Right ventricle myocardium inferior (tissue), 1 donor: ENCODE data around the gene TRPV5. TPM values are rescaled to one million over a fixed set of nuclear protein-coding genes. Genes with fewer than 3 reads are reported as not detected.

Experiments
- ATAC-seq: fragments of 200-7000 bp; cut with Tn5 transposase; one replicate; pipeline ENCODE4 v1.9.1; 2020; ENCODE audit warnings: mild to moderate bottlenecking, moderate library complexity
- DNase-seq: peaks from one replicate; pipeline ENCODE4 v3.0.0; 2021; ENCODE audit errors: missing footprints
- intact Hi-C: fragments of 100-400 bp; cut with DNase I; formaldehyde crosslinking; loops from one replicate; pipeline ENCODE4 v1.11.0; 2022
- total RNA-seq: library from RNA; stranded (reverse); fragmentation: NEBNext Ultra II Directional; extraction: Animal tissue kit (Norgen Biotek cat#: 25700); gene quantifications from one replicate; pipeline ENCODE4 v1.2.1, GENCODE V29; 2021
- donor health status: DM: no; HTN: yes; CAD: no; lungs with severe emphysema.

TRPV5 gene
- total RNA-seq, 1 donor from 2014 or later = not detected

DNA sequence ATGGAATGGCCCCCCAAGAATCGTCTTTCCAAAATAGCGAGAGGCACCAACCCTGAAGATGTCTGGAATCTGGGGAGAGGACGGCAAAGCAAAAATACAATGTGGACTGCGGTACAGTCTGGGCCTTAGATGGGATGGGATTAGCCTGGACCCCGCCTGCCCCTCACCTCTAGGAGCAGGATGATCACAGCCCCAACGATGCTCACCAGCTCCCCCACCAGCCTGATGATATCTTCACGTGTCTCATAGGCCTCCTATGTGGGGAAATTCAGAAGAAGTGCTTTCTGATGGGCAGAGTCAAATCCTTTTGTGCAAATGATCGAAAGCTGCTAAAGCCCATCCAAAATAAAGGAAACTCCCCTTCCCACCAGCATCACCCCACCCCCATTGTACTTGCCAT, 18.2 kb downstream of the TRPV5 start:
- intact Hi-C loops = no loop called here
- no peak for ATAC-seq
- no peak for DNase-seq

DNA sequence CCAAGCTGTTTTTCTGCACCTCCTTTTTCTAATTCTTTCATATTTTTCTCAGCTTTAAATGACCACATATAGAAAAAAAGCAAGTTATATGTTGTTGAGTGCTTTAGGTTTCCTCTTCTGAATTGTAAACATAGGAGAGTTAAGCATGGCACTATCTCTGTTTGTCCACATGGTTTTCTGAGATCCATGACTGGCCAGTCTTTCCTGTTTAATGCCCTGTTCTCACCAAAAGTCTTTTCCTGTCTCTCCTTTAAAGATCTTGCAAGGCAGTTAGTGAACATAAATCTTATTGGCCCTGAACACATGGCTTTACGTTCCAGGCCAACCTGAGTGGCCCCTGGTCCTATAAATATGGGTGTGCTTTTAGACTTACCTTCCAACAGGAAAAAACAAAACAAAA, 19.4 kb downstream of the TRPV5 start:
- no peak for DNase-seq
- ATAC-seq = no peak
- intact Hi-C loops = no loop called here

DNA sequence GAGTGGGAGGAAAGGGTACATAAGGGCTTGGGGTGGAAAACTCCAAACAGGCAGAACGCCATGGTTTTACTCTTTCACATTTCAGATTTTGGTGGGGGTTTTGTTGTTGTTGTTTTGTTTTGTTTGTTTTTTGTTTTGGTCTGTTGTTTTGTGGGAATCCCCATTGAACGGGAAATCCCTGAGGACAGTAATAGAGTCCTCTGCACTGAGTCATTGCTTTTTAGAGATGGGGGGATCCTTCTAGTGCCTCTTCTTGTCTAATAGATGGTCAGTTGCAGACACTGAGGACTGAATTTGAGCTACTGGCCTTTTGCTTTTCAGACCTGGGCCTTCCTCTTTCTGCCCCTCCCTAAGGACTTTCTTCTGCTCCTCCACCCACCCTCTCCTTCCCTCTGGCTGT, 20.0 kb downstream of the TRPV5 start:
- no peak for ATAC-seq
- intact Hi-C loops = no loop called here
- no peak for DNase-seq

DNA sequence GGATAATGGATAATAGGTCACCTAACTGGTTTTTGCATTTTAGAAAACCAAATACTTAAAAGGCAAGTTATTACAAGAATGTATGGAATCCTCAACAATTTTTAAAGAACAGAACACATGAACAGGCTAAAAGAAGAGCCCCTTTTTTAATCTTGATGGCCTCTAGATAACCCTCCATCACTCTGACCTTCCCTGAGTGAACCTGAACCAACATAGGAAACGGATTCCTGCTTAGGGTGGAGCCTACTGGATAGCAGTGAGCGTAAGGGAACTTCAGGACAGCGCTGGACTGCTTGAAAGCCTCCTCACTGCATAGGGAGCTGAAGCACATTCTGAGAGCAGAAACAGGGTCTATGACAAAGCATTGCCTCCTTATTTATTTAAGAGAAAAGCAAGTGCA, 20.5 kb downstream of the TRPV5 start:
- intact Hi-C loops = no loop called here
- DNase-seq = no peak
- no peak for ATAC-seq

DNA sequence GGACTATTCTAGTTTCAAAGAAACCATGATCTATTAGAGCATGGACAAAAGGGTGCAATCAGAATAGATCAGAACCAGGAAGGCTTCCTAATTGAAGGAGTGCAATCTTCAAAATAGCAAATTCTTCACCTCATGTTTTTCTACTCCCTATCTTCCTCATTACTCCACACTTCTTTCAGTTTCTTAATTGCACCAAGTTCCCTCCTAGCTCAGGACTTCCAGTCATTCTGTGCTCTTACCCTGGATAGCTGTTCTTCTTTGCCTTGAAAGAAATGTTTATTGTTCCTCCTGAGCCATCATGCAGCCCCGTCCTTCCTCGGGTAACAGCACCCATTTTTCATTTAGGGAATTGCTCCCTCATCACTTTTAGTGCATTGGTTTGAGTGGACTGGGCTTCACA, 23.1 kb downstream of the TRPV5 start:
- intact Hi-C loops = no loop called here
- ATAC-seq = no peak
- DNase-seq = no peak

DNA sequence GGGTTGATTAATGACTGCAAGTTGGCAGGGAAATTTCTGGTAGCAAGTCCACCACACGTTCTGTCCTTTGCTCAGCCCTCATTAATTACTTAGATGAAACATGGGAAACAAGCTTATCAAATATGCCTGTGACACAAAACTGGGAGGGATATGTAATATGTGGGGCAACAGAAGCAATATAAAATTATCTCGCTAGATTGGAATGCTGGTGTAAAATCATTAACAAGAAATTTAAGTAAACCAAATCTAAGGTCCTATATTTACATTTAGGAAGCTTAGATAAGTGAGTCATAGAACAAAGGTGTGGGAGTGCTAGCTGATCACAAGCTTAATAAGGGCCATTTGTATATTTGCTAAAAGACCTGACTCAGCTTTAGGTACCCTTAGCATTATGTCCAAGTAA, 23.5 kb downstream of the TRPV5 start:
- intact Hi-C loops = no loop called here
- ATAC-seq (no peak), DNase-seq (no peak)

DNA sequence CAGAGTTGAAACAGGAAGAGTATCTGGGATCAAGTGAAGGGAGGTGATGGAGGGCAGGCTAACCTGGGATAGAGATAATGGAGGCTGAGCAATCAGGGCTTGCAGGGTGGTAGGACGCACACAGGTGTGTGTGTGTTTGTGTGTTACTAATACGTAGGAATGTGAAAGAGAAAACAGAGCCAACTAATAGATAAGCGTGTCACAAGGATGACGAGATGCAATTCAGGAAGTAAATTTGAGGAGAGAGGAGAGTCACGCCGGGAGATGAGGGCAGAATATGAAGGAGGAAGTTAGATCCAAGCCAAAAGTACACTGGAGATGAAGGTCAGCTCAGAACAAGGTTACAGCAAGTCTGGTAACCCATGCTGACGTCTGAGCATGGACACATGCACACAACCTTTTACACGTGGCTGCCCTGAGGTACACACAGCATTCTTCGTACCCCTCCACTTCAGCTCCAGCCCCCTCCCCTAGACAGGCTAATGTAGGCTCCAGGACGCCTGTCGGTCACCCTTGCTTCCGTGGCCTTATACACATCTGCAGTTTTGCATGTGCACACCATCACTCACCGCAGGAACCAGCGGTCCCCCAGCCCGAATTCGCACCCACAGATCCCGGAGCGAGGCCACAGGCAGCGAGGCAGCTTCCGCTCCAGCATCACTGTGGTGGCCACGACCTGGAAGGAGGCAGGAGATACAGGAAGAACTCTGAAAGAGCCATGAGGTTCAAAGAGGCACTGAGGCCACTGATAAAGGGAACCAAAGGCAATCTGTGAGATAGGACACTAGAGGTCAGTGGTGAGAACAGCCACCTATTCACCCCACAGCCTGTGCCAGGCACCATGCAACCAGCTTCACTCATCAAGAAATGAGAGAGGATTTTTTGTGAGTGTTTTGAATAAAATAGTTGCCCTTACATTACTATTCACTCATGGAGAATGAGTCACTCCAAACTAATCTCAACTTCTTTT, 24.3 kb downstream of the TRPV5 start:
- intact Hi-C loops = no loop called here
- peak; percentile 39 for ATAC-seq

DNA sequence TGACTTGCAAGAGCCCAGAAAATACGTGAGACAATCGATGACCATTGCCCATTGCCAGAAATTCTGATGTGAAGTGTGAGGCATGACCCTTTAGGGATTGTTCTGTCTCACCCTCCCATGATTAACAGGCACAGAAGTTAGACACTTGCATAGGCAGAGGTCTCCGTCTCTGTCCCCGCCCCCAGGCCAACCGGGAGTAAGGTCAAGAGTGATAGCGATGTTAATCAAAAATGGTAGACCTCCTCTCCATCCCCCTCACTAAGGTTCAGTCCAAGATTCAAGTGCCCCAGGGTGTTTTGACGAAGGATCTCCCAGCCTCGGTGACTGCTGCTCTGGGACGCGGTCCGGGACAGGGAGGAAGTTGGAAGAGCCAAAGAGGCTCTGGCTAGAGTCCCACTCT, 25.3 kb downstream of the TRPV5 start:
- intact Hi-C loops = no loop called here
- no peak for DNase-seq
- ATAC-seq = no peak

More for the DNA sequence above, 24.3 kb downstream of the TRPV5 start:
- no peak for DNase-seq

DNA sequence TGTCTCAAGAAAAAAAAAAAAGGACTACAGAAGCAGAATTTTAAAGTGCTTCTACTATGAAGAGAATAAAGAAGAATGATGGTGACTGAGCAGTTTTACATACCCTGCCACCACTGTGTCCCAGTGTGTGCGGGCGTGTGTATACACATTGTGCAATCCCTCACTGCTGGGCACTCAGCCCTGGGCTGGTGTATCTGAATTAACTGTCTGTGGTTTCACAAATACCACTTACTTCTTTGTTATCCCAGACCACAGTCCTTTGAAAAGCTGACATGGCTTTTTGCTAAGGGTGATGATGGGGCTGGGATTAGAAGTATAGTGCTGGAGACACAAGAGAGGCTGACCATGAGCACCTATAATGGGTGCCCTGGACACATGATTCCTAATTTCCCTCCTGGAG, 26.9 kb downstream of the TRPV5 start:
- ATAC-seq = no peak
- no peak for DNase-seq
- intact Hi-C loops = no loop called here

DNA sequence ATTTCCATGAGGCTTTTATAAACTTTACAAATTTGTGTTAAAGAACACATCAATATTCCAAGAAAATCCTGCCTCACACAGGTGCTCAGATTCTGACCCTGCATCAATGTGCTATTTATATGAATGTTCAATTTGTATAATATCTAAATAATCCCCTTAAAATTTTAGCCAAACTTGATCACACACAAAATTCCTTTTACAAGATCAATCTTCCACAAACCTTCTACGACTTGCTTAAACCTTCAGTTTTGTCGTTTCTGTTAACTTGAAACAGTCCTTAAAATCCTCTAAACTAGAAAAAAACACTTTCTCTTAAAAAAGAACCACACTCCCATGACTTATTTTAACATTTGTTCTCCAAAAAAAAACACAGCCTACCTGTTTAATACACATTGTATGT, 27.8 kb downstream of the TRPV5 start:
- no peak for DNase-seq

DNA sequence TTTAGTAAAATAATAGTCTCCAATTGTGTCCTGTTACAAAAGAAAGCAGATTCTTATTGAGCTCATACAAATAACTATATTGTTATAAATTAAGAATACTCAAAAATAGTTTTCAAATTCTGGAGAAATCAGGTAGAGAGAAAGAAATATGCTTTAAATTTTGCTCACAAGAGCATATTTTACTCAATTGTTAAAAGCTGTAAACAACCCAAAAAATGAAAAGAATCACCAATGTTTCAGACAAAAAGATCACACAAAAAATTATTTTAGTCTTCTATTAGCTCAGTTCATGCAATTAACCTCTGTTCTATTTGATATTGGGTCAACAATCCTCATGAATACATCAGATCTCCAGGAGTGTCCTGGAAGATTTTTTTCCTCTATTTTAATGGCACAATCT, 29.4 kb downstream of the TRPV5 start:
- ATAC-seq (no peak), DNase-seq (no peak)
- intact Hi-C loops = no loop called here

More for the DNA sequence above, 27.8 kb downstream of the TRPV5 start:
- intact Hi-C loops = no loop called here
- ATAC-seq = no peak

DNA sequence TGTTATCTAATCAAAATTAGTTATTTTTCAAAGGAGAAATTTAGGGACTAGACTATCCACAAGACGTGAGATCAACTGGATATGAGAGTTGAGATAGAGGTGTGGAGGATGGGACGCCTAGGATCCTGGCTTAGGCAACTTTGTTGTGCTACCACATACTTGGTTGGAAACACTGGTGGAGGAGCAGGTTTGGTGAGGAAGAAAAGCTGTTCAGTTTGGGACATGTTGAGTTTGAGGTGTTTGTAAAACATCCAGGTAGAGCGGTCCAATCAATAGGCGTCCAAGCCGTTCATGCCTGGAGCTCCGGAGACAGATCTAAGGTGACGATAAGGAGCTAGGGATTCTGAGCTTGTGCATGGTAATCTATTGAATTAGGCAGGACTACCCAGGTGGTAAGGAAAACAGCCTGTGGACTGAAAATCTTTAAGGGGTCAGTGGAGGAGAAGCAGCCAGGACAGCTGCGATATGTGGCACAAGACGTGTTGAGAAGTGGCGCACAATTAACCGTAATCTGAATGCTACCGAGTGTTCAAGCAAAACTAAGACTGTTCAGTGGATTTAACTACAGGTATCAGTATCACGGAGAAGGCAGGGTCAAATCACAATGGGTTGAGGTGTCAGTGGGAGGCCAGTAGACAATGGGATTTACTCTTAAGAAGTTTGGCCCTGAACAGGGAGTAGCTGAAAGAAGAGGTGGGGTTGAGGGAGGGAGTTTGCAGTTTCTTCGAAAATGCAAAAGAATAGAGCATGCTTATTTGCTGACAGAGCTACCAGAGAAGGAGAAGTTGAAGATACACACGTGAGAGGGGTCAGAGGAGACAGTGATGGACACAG, 31.9 kb downstream of the TRPV5 start:
- intact Hi-C loops = no loop called here
- DNase-seq = no peak
- no peak for ATAC-seq

DNA sequence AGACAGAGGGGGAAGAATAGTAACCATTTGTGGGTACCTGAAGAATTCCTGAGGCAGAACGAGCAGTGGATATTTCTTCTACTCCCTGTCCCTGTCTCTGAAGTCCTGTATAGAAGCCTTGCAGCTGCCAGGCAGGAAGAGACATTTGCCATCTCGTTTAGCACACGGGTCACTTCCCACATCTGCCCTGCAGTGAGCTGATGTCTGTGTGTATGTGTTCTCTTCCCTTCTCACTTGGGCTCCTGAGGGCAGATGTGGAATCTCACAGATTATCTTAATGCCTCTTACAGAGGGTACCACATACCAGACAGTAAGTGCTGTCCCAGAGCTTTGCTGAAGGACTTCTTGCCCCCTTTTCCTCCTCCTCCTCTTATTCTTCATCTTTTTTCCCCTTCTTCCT, 33.9 kb downstream of the TRPV5 start:
- no peak for DNase-seq
- intact Hi-C loops = no loop called here
- ATAC-seq = no peak

DNA sequence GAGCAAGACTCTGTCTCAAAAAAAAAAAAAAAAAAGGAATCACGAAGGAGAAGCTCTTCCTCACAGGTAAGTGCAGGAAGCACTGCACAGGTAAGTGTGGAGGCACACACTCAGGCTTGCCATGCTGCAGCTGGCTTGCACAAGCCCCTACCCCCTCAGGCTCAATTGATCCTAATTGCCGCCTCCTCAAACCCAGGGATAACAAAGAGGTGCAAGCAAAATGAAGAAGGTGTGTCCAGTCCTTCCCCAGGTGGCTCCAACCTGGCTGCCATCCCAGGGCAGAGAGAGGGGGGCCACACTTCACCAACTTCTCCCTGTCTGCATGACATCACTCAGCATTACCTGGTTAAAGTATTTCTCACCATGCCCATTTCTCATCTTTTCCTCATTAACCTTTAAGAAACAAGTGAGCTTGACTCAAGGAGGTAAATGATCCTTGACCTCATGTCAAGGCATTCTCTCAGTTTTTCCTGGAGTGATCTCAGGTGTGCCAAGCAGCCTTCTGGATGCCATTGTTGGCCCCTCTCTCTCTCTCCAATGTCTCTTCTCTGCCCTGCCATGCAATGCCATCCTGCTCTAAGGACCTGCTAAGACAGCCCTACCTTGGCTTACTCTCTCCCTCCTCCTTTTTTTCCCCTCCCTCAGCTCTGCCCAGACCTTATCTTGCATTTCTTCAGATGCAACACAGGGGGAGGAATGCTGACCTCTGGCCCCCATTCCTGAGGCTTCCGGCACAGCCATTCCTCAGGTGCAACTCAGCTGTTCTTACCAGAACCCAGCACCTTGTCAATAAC, 35.0 kb downstream of the TRPV5 start:
- DNase-seq = no peak
- intact Hi-C loops = no loop called here
- ATAC-seq = no peak

DNA sequence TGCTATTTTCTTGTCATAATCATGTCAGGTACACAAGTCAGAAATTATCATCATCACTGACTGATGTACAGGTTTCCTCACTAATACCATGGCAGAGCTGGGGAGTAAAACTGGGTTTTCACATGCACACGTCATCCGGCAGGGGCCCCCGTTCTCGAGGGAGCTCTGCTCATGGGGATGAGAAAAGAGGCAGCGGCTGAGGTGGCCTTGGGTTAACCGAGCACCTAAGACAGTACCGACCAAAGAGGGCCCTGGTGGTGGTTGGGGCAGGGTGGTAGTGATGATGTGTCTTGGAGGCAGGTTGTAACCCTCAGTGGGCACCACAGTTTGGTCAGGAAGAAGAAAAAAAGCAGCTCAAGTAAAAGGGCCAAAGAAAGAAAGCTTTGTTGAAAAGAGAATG, 35.9 kb downstream of the TRPV5 start:
- ATAC-seq = no peak
- intact Hi-C loops = no loop called here
- no peak for DNase-seq

DNA sequence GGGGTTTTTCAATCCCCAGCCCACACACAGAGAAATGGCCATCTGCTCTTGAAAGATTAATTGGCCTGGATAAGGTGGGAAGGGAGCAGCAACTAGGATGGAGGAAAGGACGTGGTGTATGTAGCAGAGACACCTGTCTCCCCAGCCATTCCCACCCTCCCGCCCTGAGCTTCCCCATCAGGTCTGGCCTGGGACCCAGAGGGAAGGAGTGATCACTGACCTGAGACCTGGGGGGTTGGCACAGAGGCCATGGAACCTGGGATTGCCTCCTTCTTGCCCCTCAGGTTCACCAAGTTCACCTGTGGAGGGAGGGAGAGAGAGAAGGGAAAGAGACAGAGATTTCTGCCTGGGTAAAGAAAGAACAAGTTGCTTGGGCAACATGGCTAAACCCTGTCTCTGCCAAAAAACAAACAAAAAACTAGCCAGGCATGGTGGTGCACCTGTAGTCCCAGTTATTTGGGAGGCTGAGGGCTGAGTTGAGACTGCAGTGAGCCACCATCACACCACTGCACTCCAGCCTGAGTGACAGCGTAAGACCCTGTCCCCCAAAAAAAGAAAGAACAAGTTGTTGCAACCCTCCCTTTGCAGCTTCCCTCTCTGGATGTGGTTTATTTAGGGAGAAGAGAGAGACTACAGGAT, 36.7 kb downstream of the TRPV5 start:
- ATAC-seq = no peak
- intact Hi-C loops = no loop called here
- no peak for DNase-seq

DNA sequence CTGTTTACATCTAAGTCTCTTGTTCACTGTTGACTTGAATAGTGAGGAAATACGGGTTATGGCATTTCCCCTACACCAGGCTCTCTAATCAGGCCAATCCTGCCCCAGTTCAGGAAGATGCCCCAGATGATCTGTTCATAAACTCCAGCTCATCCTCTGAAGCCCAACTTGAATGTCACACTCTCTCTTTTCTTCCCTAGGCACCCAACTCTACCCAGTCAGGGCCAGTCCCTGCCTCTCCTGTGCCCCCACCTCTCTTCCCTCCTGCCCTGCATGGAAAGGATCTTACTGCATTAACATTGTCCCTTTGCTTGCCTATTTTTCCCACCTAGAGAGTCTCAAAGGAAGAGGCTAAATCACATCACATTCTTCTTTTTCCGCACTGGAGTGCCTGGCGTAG, 37.4 kb downstream of the TRPV5 start:
- DNase-seq = no peak
- no peak for ATAC-seq
- intact Hi-C loops = no loop called here

DNA sequence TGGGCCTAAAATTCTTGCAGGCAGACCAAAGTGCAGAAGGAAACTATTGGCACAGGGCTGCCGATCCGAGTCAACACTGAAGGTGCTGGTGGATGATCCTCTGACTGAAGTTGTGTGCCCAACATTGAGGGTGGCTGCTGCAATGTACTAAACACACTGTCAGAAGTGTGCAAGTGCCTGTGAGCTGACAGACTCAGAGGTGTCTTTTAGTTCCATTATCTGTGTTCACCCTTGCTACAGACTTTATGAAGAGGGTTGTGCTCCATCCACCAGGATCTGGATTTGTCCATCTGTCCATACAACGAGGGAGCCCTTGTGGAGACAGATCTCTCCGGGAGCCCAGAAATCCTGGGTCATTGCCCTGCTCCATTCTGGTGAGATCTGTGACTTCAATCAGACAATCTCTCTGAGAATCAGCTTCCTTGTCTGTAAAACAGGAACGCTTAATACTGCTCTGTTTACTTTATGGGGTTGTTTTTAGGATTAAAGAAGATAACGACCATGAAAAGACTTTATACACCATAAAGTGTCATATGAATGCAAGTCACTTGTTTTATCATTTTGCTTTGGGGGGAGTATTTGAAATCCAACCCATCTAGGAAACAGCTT, 38.5 kb downstream of the TRPV5 start:
- DNase-seq = no peak
- intact Hi-C loops = no loop called here
- ATAC-seq = no peak
